ENCODE results near the gene NAA50. TPM values are rescaled to one million over a fixed set of nuclear protein-coding genes. Genes with fewer than 3 reads are reported as not detected.

Gene NAA50
- total and polyA plus RNA-seq, 3 experiments from 2014 or later, result 77.7 to 199 (median 194) TPM

- peak overlapping the region in 2 of 7 donors; percentile 51 to 56 for H3K4me3 Mint-ChIP-seq
- H3K36me3 Mint-ChIP-seq, result peaks cover 0 to 21% (median 0%) of the 10 kb centered on the region in 3 donors
- Histone ChIP-seq H3K27me3 (ENCODE audit: insufficient read depth, low read length, poor library complexity, severe bottlenecking) (no peaks in the 10 kb centered on the region), H3K36me3 (ENCODE audit: insufficient read depth, low read length) (no peaks in the 10 kb centered on the region), H3K27ac (ENCODE audit: low read depth, low read length) (no peak overlapping the region), H3K9me3 (ENCODE audit: low read length) (no peaks in the 10 kb centered on the region), H3K4me3 (ENCODE audit: low read length) (no peak overlapping the region), H3K4me1 (ENCODE audit: insufficient read depth, low read length) (peaks cover 10% of the 10 kb centered on the region)
- POLR2A ChIA-PET, result interaction anchor here (0.6 to 3.2 kb wide), 2 partner anchors 9 to 477 kb away, joined by 7 to 23 read pairs; partner anchors contain the start of genes ATP6V1A and NAA50
- no peaks in the 10 kb centered on the region for H3K27me3 Mint-ChIP-seq
- peak overlapping the region; percentile 80 to 97 (median 88) for H3K27ac Mint-ChIP-seq
- peaks cover 51 to 89% (median 86%) of the 10 kb centered on the region in 3 donors for H3K4me1 Mint-ChIP-seq
- peak in 3 of 5 donors; percentile 13 to 68 (median 65) for DNase-seq
- CTCF ChIA-PET, result interaction anchor here (0.7 to 5.7 kb wide), 21 partner anchors 9 to 682 kb away, joined by 3 to 75 read pairs (median 4); partner anchors contain the start of genes ATP6V1A, GRAMD1C and NAA50
- H3K9me3 Mint-ChIP-seq, result no peaks in the 10 kb centered on the region
These were observed 9.4 kb downstream of the NAA50 start for GRCh38 chr3:113736548-113737089.

- peak in 1 of 5 donors; percentile 10 for DNase-seq
- ChIA-PET CTCF (interaction anchor here (1.4 to 5.7 kb wide), 3 partner anchors 14 to 181 kb away, joined by 3 to 75 read pairs (median 4); partner anchors contain the start of genes ATP6V1A and NAA50), POLR2A (no interaction called here)
- no peaks in the 10 kb centered on the region for H3K9me3 Mint-ChIP-seq
- H3K4me1 Mint-ChIP-seq, result peaks cover 40 to 74% (median 65%) of the 10 kb centered on the region in 3 donors
- Histone ChIP-seq H3K4me3 (ENCODE audit: low read length) (no peak overlapping the region), H3K9me3 (ENCODE audit: low read length) (no peaks in the 10 kb centered on the region), H3K27me3 (ENCODE audit: insufficient read depth, low read length, poor library complexity, severe bottlenecking) (no peaks in the 10 kb centered on the region), H3K27ac (ENCODE audit: low read depth, low read length) (no peak overlapping the region), H3K36me3 (ENCODE audit: insufficient read depth, low read length) (no peaks in the 10 kb centered on the region), H3K4me1 (ENCODE audit: insufficient read depth, low read length) (no peaks in the 10 kb centered on the region)
- H3K27ac Mint-ChIP-seq, result peak overlapping the region in 2 of 8 donors; percentile 13 to 33
- no peak overlapping the region for H3K4me3 Mint-ChIP-seq
- peaks cover 0 to 39% (median 0%) of the 10 kb centered on the region in 3 donors for H3K36me3 Mint-ChIP-seq
- no peaks in the 10 kb centered on the region for H3K27me3 Mint-ChIP-seq
These were observed 14.4 kb downstream of the NAA50 start for GRCh38 chr3:113731694-113732093.

- DNase-seq, result no peak
- Mint-ChIP-seq H3K27me3 (no peaks in the 10 kb centered on the region), H3K36me3 (peaks cover 0 to 40% (median 0%) of the 10 kb centered on the region in 3 donors), H3K9me3 (no peaks in the 10 kb centered on the region), H3K4me3 (no peak overlapping the region), H3K4me1 (peaks cover 40 to 72% (median 66%) of the 10 kb centered on the region in 3 donors), H3K27ac (peak overlapping the region in 2 of 8 donors; percentile 1 to 34)
- ChIA-PET POLR2A (no interaction called here), CTCF (interaction anchor here (1.6 kb wide), 1 partner anchor 14 kb away, joined by 5 read pairs; no protein-coding TSS in a partner anchor)
- Histone ChIP-seq H3K4me1 (ENCODE audit: insufficient read depth, low read length) (no peaks in the 10 kb centered on the region), H3K27ac (ENCODE audit: low read depth, low read length) (no peak overlapping the region), H3K9me3 (ENCODE audit: low read length) (no peaks in the 10 kb centered on the region), H3K36me3 (ENCODE audit: insufficient read depth, low read length) (no peaks in the 10 kb centered on the region), H3K4me3 (ENCODE audit: low read length) (no peak overlapping the region), H3K27me3 (ENCODE audit: insufficient read depth, low read length, poor library complexity, severe bottlenecking) (no peaks in the 10 kb centered on the region)
These were observed 15.5 kb downstream of the NAA50 start for GRCh38 chr3:113730550-113730949.

- H3K9me3 Mint-ChIP-seq, result no peaks in the 10 kb centered on the region
- no peak for DNase-seq
- H3K27ac Mint-ChIP-seq, result peak overlapping the region in 1 of 8 donors; percentile 73
- H3K36me3 ChIP-seq (ENCODE audit: insufficient read depth, low read length), result no peaks in the 10 kb centered on the region
- CTCF ChIA-PET, result interaction anchor here (2.3 kb wide), 1 partner anchor 17 kb away, joined by 8 read pairs; the partner anchor contains the start of gene NAA50
- H3K4me1 Mint-ChIP-seq, result peaks cover 38 to 70% (median 63%) of the 10 kb centered on the region in 3 donors
- POLR2A ChIA-PET, result interaction anchor here (0.7 kb wide), 1 partner anchor 190 kb away, joined by 4 read pairs; no protein-coding TSS in a partner anchor
- no peaks in the 10 kb centered on the region for H3K4me1 ChIP-seq (ENCODE audit: insufficient read depth, low read length)
- H3K27me3 ChIP-seq (ENCODE audit: insufficient read depth, low read length, poor library complexity, severe bottlenecking), result no peaks in the 10 kb centered on the region
- H3K9me3 ChIP-seq (ENCODE audit: low read length), result no peaks in the 10 kb centered on the region
- H3K36me3 Mint-ChIP-seq, result peaks cover 0 to 50% (median 3%) of the 10 kb centered on the region in 3 donors
- no peak overlapping the region for H3K4me3 ChIP-seq (ENCODE audit: low read length)
- no peak overlapping the region for H3K4me3 Mint-ChIP-seq
- no peak overlapping the region for H3K27ac ChIP-seq (ENCODE audit: low read depth, low read length)
- no peaks in the 10 kb centered on the region for H3K27me3 Mint-ChIP-seq
These were observed 17.4 kb downstream of the NAA50 start for GRCh38 chr3:113728661-113729060.

- POLR2A ChIA-PET, result no interaction called here
- Mint-ChIP-seq H3K27ac (peak overlapping the region in 1 of 8 donors; percentile 91), H3K4me3 (no peak overlapping the region), H3K9me3 (no peaks in the 10 kb centered on the region), H3K27me3 (no peaks in the 10 kb centered on the region), H3K36me3 (peaks cover 11 to 71% (median 14%) of the 10 kb centered on the region in 3 donors), H3K4me1 (peaks cover 13 to 32% (median 26%) of the 10 kb centered on the region in 3 donors)
- H3K27ac ChIP-seq (ENCODE audit: low read depth, low read length), result no peak overlapping the region
- no peak for DNase-seq
- no peaks in the 10 kb centered on the region for H3K27me3 ChIP-seq (ENCODE audit: insufficient read depth, low read length, poor library complexity, severe bottlenecking)
- no peak overlapping the region for H3K4me3 ChIP-seq (ENCODE audit: low read length)
- CTCF ChIA-PET, result interaction anchor here (1.1 kb wide), 1 partner anchor 23 kb away, joined by 3 read pairs; no protein-coding TSS in a partner anchor
- no peaks in the 10 kb centered on the region for H3K4me1 ChIP-seq (ENCODE audit: insufficient read depth, low read length)
- H3K9me3 ChIP-seq (ENCODE audit: low read length), result no peaks in the 10 kb centered on the region
- peaks cover 30% of the 10 kb centered on the region for H3K36me3 ChIP-seq (ENCODE audit: insufficient read depth, low read length)
These were observed 24.4 kb downstream of the NAA50 start for GRCh38 chr3:113721636-113722035.

- ChIA-PET POLR2A (no interaction called here), CTCF (no interaction called here)
- Mint-ChIP-seq H3K27ac (no peak overlapping the region), H3K27me3 (no peaks in the 10 kb centered on the region), H3K4me1 (peaks cover 6 to 22% (median 16%) of the 10 kb centered on the region in 3 donors), H3K9me3 (no peaks in the 10 kb centered on the region), H3K36me3 (peaks cover 11 to 72% (median 17%) of the 10 kb centered on the region in 3 donors), H3K4me3 (no peak overlapping the region)
- Histone ChIP-seq H3K27me3 (ENCODE audit: insufficient read depth, low read length, poor library complexity, severe bottlenecking) (no peaks in the 10 kb centered on the region), H3K4me3 (ENCODE audit: low read length) (no peak overlapping the region), H3K27ac (ENCODE audit: low read depth, low read length) (no peak overlapping the region), H3K9me3 (ENCODE audit: low read length) (no peaks in the 10 kb centered on the region), H3K36me3 (ENCODE audit: insufficient read depth, low read length) (peaks cover 30% of the 10 kb centered on the region), H3K4me1 (ENCODE audit: insufficient read depth, low read length) (no peaks in the 10 kb centered on the region)
- no peak for DNase-seq
These were observed 26.3 kb downstream of the NAA50 start for GRCh38 chr3:113719758-113720157.

- Mint-ChIP-seq H3K4me1 (peaks cover 4 to 18% (median 15%) of the 10 kb centered on the region in 3 donors), H3K27me3 (no peaks in the 10 kb centered on the region), H3K36me3 (peaks cover 11 to 67% (median 17%) of the 10 kb centered on the region in 3 donors), H3K4me3 (no peak overlapping the region), H3K9me3 (no peaks in the 10 kb centered on the region), H3K27ac (peak overlapping the region in 1 of 8 donors; percentile 61)
- Histone ChIP-seq H3K27ac (ENCODE audit: low read depth, low read length) (no peak overlapping the region), H3K36me3 (ENCODE audit: insufficient read depth, low read length) (peaks cover 30% of the 10 kb centered on the region), H3K9me3 (ENCODE audit: low read length) (no peaks in the 10 kb centered on the region), H3K4me3 (ENCODE audit: low read length) (no peak overlapping the region), H3K4me1 (ENCODE audit: insufficient read depth, low read length) (no peaks in the 10 kb centered on the region), H3K27me3 (ENCODE audit: insufficient read depth, low read length, poor library complexity, severe bottlenecking) (no peaks in the 10 kb centered on the region)
- POLR2A ChIA-PET, result no interaction called here
- no peak for DNase-seq
- CTCF ChIA-PET, result no interaction called here
These were observed 26.8 kb downstream of the NAA50 start for GRCh38 chr3:113719294-113719693.

GRCh38 chr3:113717818-113718217, 28.2 kb downstream of the NAA50 start:
- Mint-ChIP-seq H3K4me1 (peaks cover 4% of the 10 kb centered on the region in 3 donors), H3K4me3 (no peak overlapping the region), H3K27ac (peak overlapping the region in 3 of 8 donors; percentile 27 to 92 (median 35)), H3K27me3 (no peaks in the 10 kb centered on the region), H3K36me3 (peaks cover 11 to 54% (median 12%) of the 10 kb centered on the region in 3 donors), H3K9me3 (no peaks in the 10 kb centered on the region)
- H3K27me3 ChIP-seq (ENCODE audit: insufficient read depth, low read length, poor library complexity, severe bottlenecking), result no peaks in the 10 kb centered on the region
- POLR2A ChIA-PET, result no interaction called here
- H3K27ac ChIP-seq (ENCODE audit: low read depth, low read length), result no peak overlapping the region
- no peaks in the 10 kb centered on the region for H3K9me3 ChIP-seq (ENCODE audit: low read length)
- CTCF ChIA-PET, result no interaction called here
- no peak overlapping the region for H3K4me3 ChIP-seq (ENCODE audit: low read length)
- no peak for DNase-seq
- no peaks in the 10 kb centered on the region for H3K4me1 ChIP-seq (ENCODE audit: insufficient read depth, low read length)
- H3K36me3 ChIP-seq (ENCODE audit: insufficient read depth, low read length), result peaks cover 24% of the 10 kb centered on the region

Measured in CD8-positive, alpha-beta memory T cell (primary cell).